HCT116 (cell line): ENCODE data around the gene C10orf53.

ENCODE experiments used
- CTCF ChIP-seq, 3 experiments: fragments of 200-600 bp in 1 of 3; sonication (generic) in 1 of 3; IDR thresholded peaks in 2 of 3; conservative IDR thresholded peaks in 1 of 3; 2 replicates each; pipeline ENCODE4 v1.5.1; 2012 to 2017; ENCODE audit warnings: low read depth in 2 of 3, low read length in 2 of 3, antibody characterized with exemption in 1 of 3, borderline replicate concordance in 1 of 3, control low read depth in 1 of 3, mild to moderate bottlenecking in 1 of 3, mixed read lengths in 1 of 3, mixed run types in 1 of 3, moderate library complexity in 1 of 3; ENCODE audit not compliant: insufficient read depth in 1 of 3
- EGR1 ChIP-seq: IDR thresholded peaks from 2 replicates; pipeline ENCODE4 v1.6.1; 2012; ENCODE audit warnings: low read depth
- POLR2A ChIP-seq: IDR thresholded peaks from 2 replicates; pipeline ENCODE4 v1.7.0; 2011; ENCODE audit warnings: borderline replicate concordance; ENCODE audit not compliant: insufficient read depth, insufficient read length; ENCODE audit errors: extremely low read depth

GRCh38 chr10:49690698-49691356 is 11.4 kb downstream of the C10orf53 start:
- TF ChIP-seq POLR2A (no peak), EGR1 (no peak), CTCF (IDR thresholded peaks at IDR 0.05 in 2 of 3, conservative IDR thresholded peaks at IDR 0.05 in 1 of 3; ENCODE audit: borderline replicate concordance in 1 of 3, insufficient read depth in 1 of 3, low read depth in 2 of 3, low read length in 2 of 3) (no peak)
